Esophagus (tissue), 2 donors: ENCODE results near the gene ROR1. TPM values are rescaled to one million over a fixed set of nuclear protein-coding genes. Genes with fewer than 3 reads are reported as not detected.

Source experiments
- H3K27ac ChIP-seq, 2 donors: one replicate each; pipeline ENCODE4 v1.5.1; 2013; ENCODE audit warnings: low read depth in 2 of 2, mild to moderate bottlenecking in 2 of 2, inconsistent platforms in 1 of 2, low read length in 1 of 2, moderate library complexity in 1 of 2
- H3K27me3 ChIP-seq, 2 donors: one replicate each; pipeline ENCODE4 v1.6.1; 2013; ENCODE audit warnings: low read length in 2 of 2, control low read depth in 1 of 2, mild to moderate bottlenecking in 1 of 2; ENCODE audit not compliant: insufficient read depth in 2 of 2, control insufficient read depth in 1 of 2
- H3K36me3 ChIP-seq, 2 donors: one replicate each; pipeline ENCODE4 v1.6.1; 2013; ENCODE audit warnings: low read length in 1 of 2; ENCODE audit not compliant: control insufficient read depth in 2 of 2, insufficient read depth in 2 of 2
- H3K4me1 ChIP-seq, 2 donors: one replicate each; pipeline ENCODE4 v1.6.1; 2013; ENCODE audit warnings: low read length in 1 of 2; ENCODE audit not compliant: control insufficient read depth in 2 of 2, insufficient read depth in 2 of 2
- H3K4me3 ChIP-seq, 2 donors: one replicate each; pipeline ENCODE4 v1.5.1; 2013; ENCODE audit warnings: low read length in 2 of 2, mild to moderate bottlenecking in 2 of 2, low read depth in 1 of 2, moderate library complexity in 1 of 2
- H3K9me3 ChIP-seq, 2 donors: one replicate each; pipeline ENCODE4 v1.6.1; 2013; ENCODE audit warnings: mild to moderate bottlenecking in 2 of 2, low read depth in 1 of 2, low read length in 1 of 2, moderate library complexity in 1 of 2; ENCODE audit not compliant: control insufficient read depth in 2 of 2, insufficient read depth in 1 of 2
- WGBS, 2 donors: extraction: QIAGEN DNeasy Blood & Tissue Kit; methylation state at CpG; one replicate each; pipeline ENCODE4 v1.1.7; 2013; 5-methylcytosine and 5-hydroxymethylcytosine counted together
- polyA plus RNA-seq, 2 donors: library from polyadenylated mRNA; stranded (reverse); fragments of 200-250 nt; gene quantifications; one replicate each; pipeline ENCODE4 v1.2.3, GENCODE V29; 2013
- donor health status: healthy with polysubstance abuse.
- donor health status: Bipolar disorder and iron deficiency.

The ROR1 gene
- polyA plus RNA-seq, 2 donors: 1.1 to 1.9 TPM

DNA sequence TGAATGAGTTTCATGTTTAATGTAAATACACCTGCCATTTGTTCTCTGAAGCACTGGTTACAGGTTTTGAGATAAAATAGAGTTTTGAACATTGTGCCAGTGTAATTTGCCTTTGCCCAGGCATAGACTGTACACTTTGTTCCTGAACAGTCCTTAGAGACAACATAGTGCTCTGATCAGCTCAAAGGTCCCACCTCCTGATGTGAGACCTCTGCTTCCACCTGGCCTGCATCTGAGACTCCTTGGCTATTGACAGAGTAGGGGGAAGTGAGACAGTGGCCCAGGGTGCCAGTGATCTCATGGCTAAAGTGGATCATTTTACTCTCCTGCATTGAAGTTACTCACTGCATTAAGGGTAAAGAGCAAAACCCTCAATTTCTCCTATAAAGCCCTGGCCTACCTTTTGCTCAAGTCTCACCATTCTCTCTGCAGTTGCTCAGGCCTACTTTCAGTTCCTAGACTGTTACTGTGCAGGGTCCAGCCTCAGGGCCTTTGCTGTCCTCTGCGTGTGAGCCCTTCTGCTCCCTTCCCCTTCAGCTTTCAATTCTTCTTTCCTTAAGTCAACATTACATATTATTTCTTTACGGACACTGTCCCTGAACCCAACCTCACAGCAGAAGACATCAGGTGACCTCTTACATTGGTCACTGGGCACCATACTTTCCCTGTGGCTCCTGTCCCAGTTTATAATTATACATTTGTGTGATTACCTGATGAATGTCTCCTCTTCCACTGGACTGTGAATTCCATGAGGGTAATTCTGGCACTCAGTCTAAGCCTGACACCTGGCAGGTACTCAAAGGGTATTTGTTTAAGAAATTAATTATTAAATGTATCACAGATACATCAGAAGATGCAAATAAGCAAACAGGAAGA lies 142.9 kb downstream of the ROR1 start:
- WGBS, 2 donors: 77 to 81% methylated on average over 2 of the region's 2 CpGs
- Histone ChIP-seq H3K27me3 (no peaks in the 10 kb centered on the region), H3K27ac (no peak overlapping the region), H3K9me3 (no peaks in the 10 kb centered on the region), H3K36me3 (no peaks in the 10 kb centered on the region), H3K4me1 (peaks cover 3 to 4% of the 10 kb centered on the region in 2 donors), H3K4me3 (no peak overlapping the region)

DNA sequence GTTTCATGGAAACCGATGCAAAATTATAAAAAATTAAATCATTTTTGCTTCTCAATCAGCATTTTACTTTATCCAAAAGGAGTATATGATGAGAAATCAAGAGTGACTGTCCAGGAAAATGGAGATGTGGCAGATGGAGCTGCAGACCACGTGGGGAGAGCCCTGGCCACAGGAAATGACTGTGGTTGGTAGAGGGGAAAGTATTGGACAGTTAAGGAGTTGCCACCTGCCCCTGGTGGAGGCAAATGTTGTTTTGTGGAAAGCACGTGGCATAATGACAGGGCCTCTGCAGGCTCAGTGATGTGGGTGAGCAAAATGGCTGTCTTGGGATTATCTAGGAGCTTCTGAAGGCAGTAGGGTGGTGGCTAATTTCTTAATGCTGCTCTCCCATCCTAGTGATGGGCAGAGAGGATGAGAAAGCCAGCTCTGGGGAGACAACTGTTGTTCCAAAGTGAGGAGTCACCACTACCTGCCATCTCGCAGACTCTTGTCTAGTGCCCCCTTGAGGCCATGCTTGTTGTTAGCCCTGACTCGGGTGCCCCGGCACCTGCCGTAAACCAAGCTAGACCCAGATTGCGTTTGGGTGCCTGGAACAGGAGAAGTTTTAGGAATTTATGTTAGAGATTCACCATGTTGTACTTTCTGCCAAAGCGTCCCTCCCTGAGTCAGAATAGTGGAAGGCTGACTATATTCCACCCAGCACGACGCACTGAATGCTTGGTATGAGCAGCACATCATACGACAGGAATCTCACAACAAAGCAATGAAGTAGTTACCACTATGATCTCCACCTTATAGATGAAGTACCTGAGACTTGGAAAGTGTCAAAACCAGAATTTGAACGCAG lies 144.0 kb downstream of the ROR1 start:
- no peaks in the 10 kb centered on the region for H3K9me3 ChIP-seq
- WGBS, 2 donors: 83 to 90% methylated on average over 13 of the region's 13 CpGs
- H3K27ac ChIP-seq: no peak overlapping the region
- H3K4me3 ChIP-seq: no peak overlapping the region
- H3K4me1 ChIP-seq: peaks cover 3 to 4% of the 10 kb centered on the region in 2 donors
- no peaks in the 10 kb centered on the region for H3K27me3 ChIP-seq
- H3K36me3 ChIP-seq: no peaks in the 10 kb centered on the region

DNA sequence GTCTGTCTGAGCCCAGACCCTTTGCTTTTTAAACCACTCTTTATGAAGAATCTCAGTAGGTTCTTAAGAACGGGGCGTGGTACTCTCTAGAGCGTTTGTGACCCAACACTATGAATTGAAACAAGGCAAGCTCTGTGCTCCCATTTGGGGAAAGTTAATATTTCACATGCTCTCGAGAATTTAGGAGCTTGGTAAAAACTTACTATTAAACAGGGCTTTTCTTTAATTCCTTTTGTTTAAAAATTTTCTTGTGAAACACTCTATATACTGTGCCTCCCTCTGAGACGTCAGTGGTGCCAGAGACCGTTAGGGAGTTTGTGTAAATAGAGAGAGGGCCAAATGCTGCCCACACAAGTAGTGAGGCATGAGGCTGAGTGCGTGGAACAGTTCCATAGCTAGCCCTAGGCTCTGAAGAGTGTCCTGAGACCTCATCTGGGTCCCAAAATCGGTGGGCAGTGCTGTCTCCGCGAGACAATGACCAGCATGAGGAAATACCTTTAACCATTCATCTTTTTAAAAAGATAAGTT lies 144.7 kb downstream of the ROR1 start:
- peaks cover 3 to 4% of the 10 kb centered on the region in 2 donors for H3K4me1 ChIP-seq
- no peaks in the 10 kb centered on the region for H3K27me3 ChIP-seq
- no peaks in the 10 kb centered on the region for H3K36me3 ChIP-seq
- H3K4me3 ChIP-seq: no peak overlapping the region
- H3K9me3 ChIP-seq: no peaks in the 10 kb centered on the region
- H3K27ac ChIP-seq: no peak overlapping the region
- WGBS, 2 donors: 73 to 74% methylated on average over 10 of the region's 10 CpGs

DNA sequence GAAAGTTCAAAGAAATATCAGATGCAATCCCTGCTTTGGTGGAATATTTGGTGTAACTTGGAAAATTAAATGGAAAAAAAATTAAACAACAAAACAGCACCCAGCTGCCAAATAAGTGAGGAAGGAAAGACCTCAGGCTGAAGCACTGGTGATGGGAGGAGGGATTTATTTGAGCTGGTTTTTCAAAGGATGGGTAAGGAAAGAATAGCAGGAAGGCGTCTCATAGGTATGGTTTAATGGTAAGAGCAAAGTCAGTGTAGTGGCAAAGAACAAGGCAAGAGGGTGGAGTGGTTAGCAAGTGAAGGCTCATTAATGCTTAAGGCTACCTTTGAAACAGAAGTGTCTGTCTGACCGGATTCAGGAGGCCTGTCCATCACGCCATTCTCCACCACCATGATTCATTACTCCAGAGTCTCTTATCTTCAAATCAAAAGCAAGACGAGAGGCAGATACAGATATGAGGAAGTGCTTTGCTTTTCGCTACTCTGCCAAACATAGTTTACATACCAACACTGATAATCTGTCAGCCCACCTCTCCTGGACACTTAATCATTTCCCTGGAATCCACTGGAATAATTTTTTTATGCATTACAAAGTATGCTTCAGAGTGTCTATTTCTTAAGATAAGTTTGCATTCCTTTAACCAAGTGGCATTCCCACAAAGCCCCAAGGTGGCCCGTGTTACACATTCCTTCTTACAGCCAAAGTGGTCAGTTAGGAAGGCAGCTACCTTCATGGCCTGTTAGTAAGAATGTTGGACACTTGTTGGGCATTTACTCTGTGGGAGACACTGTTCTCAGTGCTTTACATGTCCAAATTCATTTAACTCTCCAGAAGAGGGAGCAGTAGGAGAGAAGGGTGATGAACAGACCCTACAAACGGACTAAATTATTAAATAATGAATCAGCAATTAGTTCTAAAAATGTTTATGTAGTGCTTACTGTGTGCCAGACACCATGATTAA lies 146.6 kb downstream of the ROR1 start:
- H3K27ac ChIP-seq: no peak overlapping the region

DNA sequence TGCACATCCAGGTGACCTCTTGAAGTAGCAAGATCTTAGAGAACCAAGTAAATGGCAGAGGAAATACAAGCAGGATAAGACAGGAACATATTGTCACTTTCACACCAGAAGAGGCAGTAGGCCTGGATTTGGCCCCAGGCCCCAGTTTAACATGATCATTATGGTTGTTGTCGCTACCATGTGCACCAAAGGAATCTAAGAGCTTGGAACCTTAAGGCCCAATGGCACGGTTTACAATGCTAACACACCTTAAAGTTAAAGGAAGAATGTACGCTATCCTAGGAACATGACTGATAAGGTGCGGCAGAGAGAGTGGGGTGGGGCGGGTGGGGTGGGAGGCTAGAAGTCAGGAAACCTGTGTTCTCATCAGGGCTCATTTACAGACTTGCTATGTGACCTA lies 147.5 kb downstream of the ROR1 start:
- 73 to 87% methylated on average over 5 of the region's 5 CpGs for WGBS, 2 donors
- no peaks in the 10 kb centered on the region for H3K36me3 ChIP-seq
- no peak overlapping the region for H3K4me3 ChIP-seq
- H3K27me3 ChIP-seq: no peaks in the 10 kb centered on the region
- no peaks in the 10 kb centered on the region for H3K9me3 ChIP-seq
- no peaks in the 10 kb centered on the region for H3K4me1 ChIP-seq
- no peak overlapping the region for H3K27ac ChIP-seq

More for the DNA sequence above, 146.6 kb downstream of the ROR1 start:
- 69% methylated on average over 7 of the region's 7 CpGs for WGBS, 2 donors
- no peaks in the 10 kb centered on the region for H3K4me1 ChIP-seq
- H3K4me3 ChIP-seq: no peak overlapping the region
- H3K36me3 ChIP-seq: no peaks in the 10 kb centered on the region
- no peaks in the 10 kb centered on the region for H3K9me3 ChIP-seq
- no peaks in the 10 kb centered on the region for H3K27me3 ChIP-seq

DNA sequence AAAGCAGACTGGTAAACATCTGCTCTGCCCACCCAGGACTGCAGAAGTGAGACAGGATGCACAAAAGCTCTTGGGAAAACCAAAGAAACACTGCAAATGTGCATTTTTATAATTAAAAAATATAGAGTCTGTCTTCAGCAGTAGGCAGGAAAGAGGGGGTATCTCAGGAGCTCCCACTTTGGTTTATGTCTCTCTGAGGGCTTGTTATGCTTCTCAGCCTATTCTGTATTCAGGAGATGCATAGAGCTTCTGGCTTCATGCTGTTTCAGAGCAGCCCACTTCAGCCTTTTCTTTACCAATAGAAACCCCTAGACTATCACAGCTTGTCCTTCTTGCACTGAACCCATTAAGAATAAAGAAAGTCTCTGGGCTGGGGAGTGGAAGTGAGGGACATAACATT lies 148.0 kb downstream of the ROR1 start:
- Histone ChIP-seq H3K27ac (no peak overlapping the region), H3K4me1 (no peaks in the 10 kb centered on the region), H3K4me3 (no peak overlapping the region), H3K9me3 (no peaks in the 10 kb centered on the region), H3K27me3 (no peaks in the 10 kb centered on the region), H3K36me3 (no peaks in the 10 kb centered on the region)

DNA sequence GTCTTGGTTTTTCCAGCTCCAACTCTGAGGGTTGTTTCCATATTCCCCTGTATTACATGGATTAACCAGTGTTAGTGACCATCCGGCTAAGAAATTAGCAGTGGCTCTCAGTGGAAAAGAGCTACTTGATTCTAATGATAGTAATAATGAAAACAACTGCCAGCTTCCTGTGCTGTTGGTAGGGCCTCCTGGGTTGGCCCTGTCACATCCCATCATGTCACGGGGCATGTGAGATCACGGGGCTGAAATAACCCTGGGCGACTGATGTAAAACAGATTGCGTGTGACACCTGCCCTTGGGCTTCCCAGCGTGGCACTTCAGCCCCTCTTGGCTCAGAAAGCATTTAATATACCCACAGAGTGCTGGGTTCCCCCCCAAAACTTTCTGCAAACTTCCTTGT lies 149.0 kb downstream of the ROR1 start:
- Histone ChIP-seq H3K27me3 (no peaks in the 10 kb centered on the region), H3K4me1 (no peaks in the 10 kb centered on the region), H3K4me3 (no peak overlapping the region), H3K27ac (no peak overlapping the region), H3K9me3 (no peaks in the 10 kb centered on the region), H3K36me3 (no peaks in the 10 kb centered on the region)
- 73 to 82% methylated on average over 6 of the region's 6 CpGs for WGBS, 2 donors

DNA sequence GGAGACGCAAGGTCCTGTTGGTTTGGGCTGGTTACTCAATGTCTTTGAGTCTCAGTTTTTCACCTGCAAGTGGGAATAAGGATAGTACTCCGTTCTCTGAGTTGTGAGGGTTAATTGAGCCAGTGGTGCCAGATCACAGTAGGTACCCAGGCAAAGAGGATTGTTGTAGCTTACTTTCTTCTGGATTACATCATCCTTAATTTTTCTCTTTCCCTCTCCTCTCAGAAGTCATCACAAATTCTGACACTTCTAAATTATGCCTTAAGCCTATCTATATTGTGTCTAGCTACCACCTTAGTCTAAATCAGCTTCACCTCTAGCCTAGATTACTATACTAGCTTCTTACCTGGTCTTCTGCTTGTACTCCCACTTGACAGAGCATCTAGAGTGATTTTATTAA lies 149.5 kb downstream of the ROR1 start:
- 90 to 91% methylated on average over 2 of the region's 2 CpGs for WGBS, 2 donors

DNA sequence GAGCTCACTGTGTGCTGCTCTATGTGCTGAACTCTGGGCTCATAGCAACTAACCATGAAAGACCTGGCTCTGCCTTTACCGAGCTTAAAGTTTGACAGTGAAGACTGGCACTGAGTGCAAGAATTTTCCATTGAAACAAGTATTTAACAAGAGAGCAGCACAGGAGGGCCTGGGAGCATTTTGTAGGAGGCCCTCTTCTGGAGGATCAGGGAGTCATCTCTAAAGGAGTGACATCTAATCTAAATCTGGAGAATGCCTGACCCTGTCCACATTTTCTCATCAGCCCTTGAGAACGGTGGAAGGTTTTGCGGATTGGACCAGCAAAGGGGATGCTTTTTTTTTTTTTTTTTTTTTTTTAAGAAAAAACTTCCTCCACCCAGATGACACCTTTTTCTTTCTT lies 150.8 kb downstream of the ROR1 start:
- Histone ChIP-seq H3K27me3 (no peaks in the 10 kb centered on the region), H3K4me3 (no peak overlapping the region), H3K9me3 (no peaks in the 10 kb centered on the region), H3K27ac (no peak overlapping the region), H3K4me1 (no peaks in the 10 kb centered on the region), H3K36me3 (no peaks in the 10 kb centered on the region)
- 87 to 91% methylated on average over 3 of the region's 3 CpGs for WGBS, 2 donors

More for the DNA sequence above, 149.5 kb downstream of the ROR1 start:
- Histone ChIP-seq H3K9me3 (no peaks in the 10 kb centered on the region), H3K36me3 (no peaks in the 10 kb centered on the region), H3K27me3 (no peaks in the 10 kb centered on the region), H3K4me1 (no peaks in the 10 kb centered on the region), H3K4me3 (no peak overlapping the region), H3K27ac (no peak overlapping the region)
